KOPT-K1 (cell line): ENCODE data around the gene CDON.
A peak's percentile ranks its signal among the peaks of the same experiment; 100 is the strongest.

ENCODE experiments used
- H3K27ac ChIP-seq: fragments of 200-600 bp; sonication (generic); 2 replicates; pipeline ENCODE4 v1.5.1; 2016; ENCODE audit warnings: antibody characterized with exemption, mild to moderate bottlenecking, low read depth, low read length; ENCODE audit not compliant: poor library complexity, severe bottlenecking
- H3K36me3 ChIP-seq: fragments of 200-600 bp; sonication (generic); 2 replicates; pipeline ENCODE4 v1.5.1; 2017; ENCODE audit warnings: antibody characterized with exemption, mild to moderate bottlenecking, low read length, moderate library complexity; ENCODE audit not compliant: insufficient read depth
- H3K9me3 ChIP-seq: fragments of 200-600 bp; sonication (generic); 2 replicates; pipeline ENCODE4 v1.5.1; 2017; ENCODE audit warnings: antibody characterized with exemption, low read length, mild to moderate bottlenecking; ENCODE audit not compliant: insufficient read depth, poor library complexity, severe bottlenecking

The CDON gene

GRCh38 chr11:126062679-126063506, at the start of gene CDON:
Gene CDON, minus strand, starts transcription at chr11:126062866. Its CDS starts 39,390 bp downstream, at chr11:126023476.
- no peaks in the 10 kb centered on the region for H3K9me3 ChIP-seq
- H3K36me3 ChIP-seq = no peaks in the 10 kb centered on the region
- H3K27ac ChIP-seq = peak within 1 kb of the TSS; percentile 76

GRCh38 chr11:126111458-126112116, 48.9 kb upstream of the CDON start:
- Histone ChIP-seq H3K36me3 (no peaks in the 10 kb centered on the region), H3K27ac (no peak overlapping the region), H3K9me3 (no peaks in the 10 kb centered on the region)

- Histone ChIP-seq H3K9me3 (no peaks in the 10 kb centered on the region), H3K36me3 (no peaks in the 10 kb centered on the region), H3K27ac (no peak overlapping the region)
These were observed 47.5 kb upstream of the CDON start for GRCh38 chr11:126109941-126110731.

GRCh38 chr11:126106594-126107328, 44.1 kb upstream of the CDON start:
- H3K9me3 ChIP-seq = no peaks in the 10 kb centered on the region
- no peak overlapping the region for H3K27ac ChIP-seq
- H3K36me3 ChIP-seq = no peaks in the 10 kb centered on the region

GRCh38 chr11:126105748-126106080, 43.0 kb upstream of the CDON start:
- H3K9me3 ChIP-seq = no peaks in the 10 kb centered on the region
- no peaks in the 10 kb centered on the region for H3K36me3 ChIP-seq
- H3K27ac ChIP-seq = no peak overlapping the region

GRCh38 chr11:126105022-126105747, 42.5 kb upstream of the CDON start:
- Histone ChIP-seq H3K27ac (no peak overlapping the region), H3K9me3 (no peaks in the 10 kb centered on the region), H3K36me3 (no peaks in the 10 kb centered on the region)

GRCh38 chr11:126104420-126104819, 41.8 kb upstream of the CDON start:
- no peaks in the 10 kb centered on the region for H3K9me3 ChIP-seq
- H3K36me3 ChIP-seq = no peaks in the 10 kb centered on the region
- H3K27ac ChIP-seq = no peak overlapping the region

- H3K36me3 ChIP-seq = no peaks in the 10 kb centered on the region
- no peaks in the 10 kb centered on the region for H3K9me3 ChIP-seq
- H3K27ac ChIP-seq = no peak overlapping the region
These were observed 40.5 kb upstream of the CDON start for GRCh38 chr11:126103150-126103549.

GRCh38 chr11:126102436-126102981, 39.8 kb upstream of the CDON start:
- Histone ChIP-seq H3K9me3 (no peaks in the 10 kb centered on the region), H3K36me3 (no peaks in the 10 kb centered on the region), H3K27ac (no peak overlapping the region)

GRCh38 chr11:126101930-126102283, 39.2 kb upstream of the CDON start:
- H3K27ac ChIP-seq = no peak overlapping the region
- H3K36me3 ChIP-seq = no peaks in the 10 kb centered on the region
- H3K9me3 ChIP-seq = no peaks in the 10 kb centered on the region

- no peaks in the 10 kb centered on the region for H3K36me3 ChIP-seq
- no peak overlapping the region for H3K27ac ChIP-seq
- H3K9me3 ChIP-seq = no peaks in the 10 kb centered on the region
These were observed 38.7 kb upstream of the CDON start for GRCh38 chr11:126101251-126101929.

- Histone ChIP-seq H3K27ac (no peak overlapping the region), H3K36me3 (no peaks in the 10 kb centered on the region), H3K9me3 (no peaks in the 10 kb centered on the region)
These were observed 38.0 kb upstream of the CDON start for GRCh38 chr11:126100716-126101115.

- Histone ChIP-seq H3K27ac (no peak overlapping the region), H3K36me3 (no peaks in the 10 kb centered on the region), H3K9me3 (no peaks in the 10 kb centered on the region)
These were observed 35.6 kb upstream of the CDON start for GRCh38 chr11:126098204-126098769.
